ENCODE results near the gene USP3. TPM values are rescaled to one million over a fixed set of nuclear protein-coding genes. Genes with fewer than 3 reads are reported as not detected.

Gene USP3
- polyA plus RNA-seq, 4 donors: 24.7 to 36.1 (median 28.9) TPM

DNA sequence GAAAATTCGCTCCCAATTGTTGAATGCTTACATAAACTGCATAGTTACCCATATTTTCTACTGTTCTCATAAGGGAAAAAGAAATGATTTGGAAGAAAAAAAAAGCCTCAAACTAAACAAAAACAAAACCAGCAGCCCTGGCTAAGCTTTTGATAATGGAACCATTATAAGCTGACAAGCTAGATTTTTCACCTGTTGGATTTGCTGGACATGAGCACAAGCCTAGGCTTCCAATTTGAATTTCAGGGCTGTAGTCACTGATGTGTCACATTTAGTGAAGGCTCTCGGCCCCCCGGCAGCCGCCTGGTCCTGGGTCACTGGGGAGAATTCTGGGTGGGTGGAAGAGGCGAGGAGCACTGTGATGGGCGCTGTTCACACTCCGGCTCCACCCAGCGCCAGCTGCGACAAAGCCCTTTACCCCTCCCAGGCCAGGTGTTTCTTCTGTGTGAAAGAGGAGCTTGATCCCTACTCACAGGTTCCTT, 97.4 kb downstream of the USP3 start:
- no peak for FAIRE-seq
- H3K4me1 ChIP-seq (ENCODE audit: control insufficient read depth in 3 of 3, insufficient read depth in 2 of 3, low read depth in 1 of 3, low read length in 2 of 3): peaks cover 2 to 39% (median 7%) of the 10 kb centered on the region in 3 donors
- no peaks in the 10 kb centered on the region for H3K9me3 ChIP-seq (ENCODE audit: control insufficient read depth in 2 of 2, insufficient read depth in 1 of 2, low read depth in 1 of 2, low read length in 1 of 2)
- peak overlapping the region in 2 of 3 donors; percentile 83 for H3K4me3 ChIP-seq (ENCODE audit: low read depth in 1 of 3, low read length in 3 of 3)
- H3K27me3 ChIP-seq (ENCODE audit: control insufficient read depth in 3 of 3, insufficient read depth in 3 of 3, low read length in 3 of 3): no peaks in the 10 kb centered on the region
- H3K36me3 ChIP-seq (ENCODE audit: control insufficient read depth in 3 of 3, insufficient read depth in 2 of 3, low read depth in 1 of 3, low read length in 3 of 3): peaks cover 0 to 18% (median 0%) of the 10 kb centered on the region in 3 donors
- DNase-seq: peak; percentile 73 to 78
- peak overlapping the region; percentile 74 to 96 (median 91) for H3K27ac ChIP-seq (ENCODE audit: low read depth in 1 of 3, low read length in 2 of 3)
- 4 to 28% (median 13%) methylated on average over 9 of the region's 9 CpGs for WGBS, 3 donors

DNA sequence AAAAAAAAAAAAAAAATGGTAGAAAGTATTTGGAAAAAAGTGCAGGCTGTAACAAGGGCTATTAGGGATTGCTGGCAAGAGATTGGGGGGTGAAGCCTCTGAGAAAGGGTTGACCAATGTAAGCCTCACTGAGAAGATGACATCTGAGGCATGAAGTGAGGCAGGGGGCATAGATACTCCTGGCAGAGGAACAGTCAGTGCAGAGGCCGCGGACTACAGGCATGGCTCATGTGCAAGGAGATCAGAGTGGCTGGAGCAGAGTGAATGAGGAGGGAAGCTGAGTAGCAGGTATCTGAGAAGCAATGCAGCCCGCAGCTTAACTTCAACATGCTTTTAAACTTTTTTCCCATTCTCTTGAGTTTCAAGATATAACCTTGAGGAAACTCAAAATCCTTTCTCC, 98.2 kb downstream of the USP3 start:
- Histone ChIP-seq H3K27ac (ENCODE audit: low read depth in 1 of 3, low read length in 2 of 3) (no peak overlapping the region), H3K27me3 (ENCODE audit: control insufficient read depth in 3 of 3, insufficient read depth in 3 of 3, low read length in 3 of 3) (no peaks in the 10 kb centered on the region), H3K4me3 (ENCODE audit: low read depth in 1 of 3, low read length in 3 of 3) (no peak overlapping the region), H3K9me3 (ENCODE audit: control insufficient read depth in 2 of 2, insufficient read depth in 1 of 2, low read depth in 1 of 2, low read length in 1 of 2) (no peaks in the 10 kb centered on the region), H3K4me1 (ENCODE audit: control insufficient read depth in 3 of 3, insufficient read depth in 2 of 3, low read depth in 1 of 3, low read length in 2 of 3) (peaks cover 2 to 30% (median 5%) of the 10 kb centered on the region in 3 donors), H3K36me3 (ENCODE audit: control insufficient read depth in 3 of 3, insufficient read depth in 2 of 3, low read depth in 1 of 3, low read length in 3 of 3) (peaks cover 0 to 26% (median 1%) of the 10 kb centered on the region in 3 donors)
- no peak for FAIRE-seq
- DNase-seq: no peak
- WGBS, 3 donors: 68 to 90% (median 83%) methylated on average over 3 of the region's 3 CpGs

DNA sequence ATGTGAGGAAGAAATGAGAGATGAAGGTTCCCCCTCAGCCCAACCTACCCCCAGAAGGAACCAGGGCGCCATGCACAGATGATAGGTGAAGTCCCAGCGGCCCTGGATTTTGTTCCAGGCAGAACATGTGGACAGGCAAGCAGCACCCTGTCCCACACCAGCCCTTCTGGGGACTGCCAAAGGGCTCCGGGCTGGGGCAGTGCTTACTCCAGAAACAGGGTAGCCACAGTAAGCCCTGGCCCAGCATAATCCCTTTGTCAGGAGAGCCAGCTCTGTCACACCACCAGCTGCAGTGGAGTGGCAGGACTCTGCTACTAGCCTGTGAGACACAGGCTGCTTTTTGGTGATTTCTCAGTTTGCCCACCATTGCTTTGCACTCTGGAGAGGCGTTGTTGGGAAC, 99.1 kb downstream of the USP3 start:
- H3K4me1 ChIP-seq (ENCODE audit: control insufficient read depth in 3 of 3, insufficient read depth in 2 of 3, low read depth in 1 of 3, low read length in 2 of 3): peaks cover 0 to 21% (median 2%) of the 10 kb centered on the region in 3 donors
- H3K27me3 ChIP-seq (ENCODE audit: control insufficient read depth in 3 of 3, insufficient read depth in 3 of 3, low read length in 3 of 3): no peaks in the 10 kb centered on the region
- WGBS, 3 donors: 89 to 91% (median 91%) methylated on average over 2 to 4 of the region's 4 CpGs
- H3K36me3 ChIP-seq (ENCODE audit: control insufficient read depth in 3 of 3, insufficient read depth in 2 of 3, low read depth in 1 of 3, low read length in 3 of 3): peaks cover 0 to 35% (median 2%) of the 10 kb centered on the region in 3 donors
- no peak overlapping the region for H3K4me3 ChIP-seq (ENCODE audit: low read depth in 1 of 3, low read length in 3 of 3)
- DNase-seq: no peak
- FAIRE-seq: no peak
- no peak overlapping the region for H3K27ac ChIP-seq (ENCODE audit: low read depth in 1 of 3, low read length in 2 of 3)
- no peaks in the 10 kb centered on the region for H3K9me3 ChIP-seq (ENCODE audit: control insufficient read depth in 2 of 2, insufficient read depth in 1 of 2, low read depth in 1 of 2, low read length in 1 of 2)

DNA sequence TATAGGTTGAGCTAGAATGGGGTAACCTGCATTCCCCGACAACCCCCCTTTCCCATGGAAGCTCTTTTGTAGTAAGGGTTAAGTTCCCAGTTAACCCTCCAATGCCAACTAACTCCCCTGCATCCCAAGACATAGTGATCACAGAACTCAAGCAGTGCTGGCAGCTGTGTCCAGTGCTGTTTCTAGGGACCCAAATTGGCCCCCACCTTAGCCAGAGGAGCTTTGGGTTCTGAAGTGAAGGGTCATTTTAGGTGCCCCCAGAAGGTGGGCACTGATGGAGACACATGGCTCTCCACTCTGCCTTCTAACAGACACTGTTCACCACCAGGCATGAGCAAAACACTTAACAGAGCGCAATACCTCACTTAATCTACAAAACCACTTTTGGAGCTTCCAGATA, 99.9 kb downstream of the USP3 start:
- H3K4me3 ChIP-seq (ENCODE audit: low read depth in 1 of 3, low read length in 3 of 3): no peak overlapping the region
- H3K9me3 ChIP-seq (ENCODE audit: control insufficient read depth in 2 of 2, insufficient read depth in 1 of 2, low read depth in 1 of 2, low read length in 1 of 2): no peaks in the 10 kb centered on the region
- H3K27me3 ChIP-seq (ENCODE audit: control insufficient read depth in 3 of 3, insufficient read depth in 3 of 3, low read length in 3 of 3): no peaks in the 10 kb centered on the region
- no peak overlapping the region for H3K27ac ChIP-seq (ENCODE audit: low read depth in 1 of 3, low read length in 2 of 3)
- 98 to 100% (median 98%) methylated on average over 2 of the region's 2 CpGs for WGBS, 3 donors
- DNase-seq (no peak), FAIRE-seq (no peak)
- H3K4me1 ChIP-seq (ENCODE audit: control insufficient read depth in 3 of 3, insufficient read depth in 2 of 3, low read depth in 1 of 3, low read length in 2 of 3): peaks cover 0 to 14% (median 2%) of the 10 kb centered on the region in 3 donors
- peaks cover 0 to 40% (median 6%) of the 10 kb centered on the region in 3 donors for H3K36me3 ChIP-seq (ENCODE audit: control insufficient read depth in 3 of 3, insufficient read depth in 2 of 3, low read depth in 1 of 3, low read length in 3 of 3)

DNA sequence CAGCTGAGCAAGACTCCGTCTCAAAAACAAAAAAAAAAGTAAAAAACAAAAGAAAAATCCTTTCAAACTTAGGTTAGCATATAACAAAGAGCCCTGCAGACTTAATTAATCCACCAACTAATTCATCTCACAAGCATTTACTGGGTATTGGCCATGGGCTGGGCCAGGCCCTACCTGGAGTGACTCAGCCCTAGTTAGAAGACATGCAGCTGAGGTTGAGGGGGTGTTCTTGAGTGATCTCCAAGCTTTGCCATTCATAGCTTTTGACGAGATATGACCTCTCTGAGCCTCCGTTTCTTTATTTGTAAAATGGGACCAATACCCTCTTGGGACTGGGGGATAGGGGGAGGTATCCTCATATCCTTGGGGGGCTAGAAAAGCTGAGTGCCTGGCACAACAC, 100.6 kb downstream of the USP3 start:
- peaks cover 0 to 44% (median 6%) of the 10 kb centered on the region in 3 donors for H3K36me3 ChIP-seq (ENCODE audit: control insufficient read depth in 3 of 3, insufficient read depth in 2 of 3, low read depth in 1 of 3, low read length in 3 of 3)
- H3K27ac ChIP-seq (ENCODE audit: low read depth in 1 of 3, low read length in 2 of 3): peak overlapping the region in 1 of 3 donors; percentile 7
- FAIRE-seq (no peak), DNase-seq (no peak)
- no peaks in the 10 kb centered on the region for H3K27me3 ChIP-seq (ENCODE audit: control insufficient read depth in 3 of 3, insufficient read depth in 3 of 3, low read length in 3 of 3)
- 94 to 98% (median 94%) methylated on average over 3 of the region's 3 CpGs for WGBS, 3 donors
- H3K4me3 ChIP-seq (ENCODE audit: low read depth in 1 of 3, low read length in 3 of 3): no peak overlapping the region
- H3K4me1 ChIP-seq (ENCODE audit: control insufficient read depth in 3 of 3, insufficient read depth in 2 of 3, low read depth in 1 of 3, low read length in 2 of 3): peaks cover 0 to 8% (median 2%) of the 10 kb centered on the region in 3 donors
- H3K9me3 ChIP-seq (ENCODE audit: control insufficient read depth in 2 of 2, insufficient read depth in 1 of 2, low read depth in 1 of 2, low read length in 1 of 2): no peaks in the 10 kb centered on the region

DNA sequence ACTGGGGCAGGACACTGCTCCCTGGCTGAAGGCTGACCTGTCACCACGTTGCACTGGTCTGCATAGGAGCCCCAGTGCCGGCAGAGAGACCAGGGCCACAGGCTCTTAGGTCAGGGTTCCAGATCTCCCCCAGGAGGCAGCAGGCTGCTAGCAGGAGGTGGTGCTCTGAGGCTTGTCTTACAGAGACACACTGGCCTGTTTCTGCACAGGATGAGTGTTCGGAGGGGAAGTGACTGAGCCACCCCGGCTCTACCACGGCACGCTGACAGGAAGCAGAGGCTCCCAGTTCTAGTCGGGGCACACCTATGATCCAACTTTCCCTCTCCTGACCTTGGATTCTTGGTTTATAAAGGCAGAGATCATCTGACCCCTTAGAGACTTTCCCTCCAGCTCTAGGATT, 101.4 kb downstream of the USP3 start:
- no peak overlapping the region for H3K4me3 ChIP-seq (ENCODE audit: low read depth in 1 of 3, low read length in 3 of 3)
- WGBS, 3 donors: 63 to 79% (median 65%) methylated on average over 7 of the region's 7 CpGs
- peaks cover 0 to 47% (median 6%) of the 10 kb centered on the region in 3 donors for H3K36me3 ChIP-seq (ENCODE audit: control insufficient read depth in 3 of 3, insufficient read depth in 2 of 3, low read depth in 1 of 3, low read length in 3 of 3)
- H3K4me1 ChIP-seq (ENCODE audit: control insufficient read depth in 3 of 3, insufficient read depth in 2 of 3, low read depth in 1 of 3, low read length in 2 of 3): peaks cover 2 to 12% (median 2%) of the 10 kb centered on the region in 3 donors
- H3K27me3 ChIP-seq (ENCODE audit: control insufficient read depth in 3 of 3, insufficient read depth in 3 of 3, low read length in 3 of 3): no peaks in the 10 kb centered on the region
- H3K27ac ChIP-seq (ENCODE audit: low read depth in 1 of 3, low read length in 2 of 3): peak overlapping the region in 2 of 3 donors; percentile 3 to 51
- no peaks in the 10 kb centered on the region for H3K9me3 ChIP-seq (ENCODE audit: control insufficient read depth in 2 of 2, insufficient read depth in 1 of 2, low read depth in 1 of 2, low read length in 1 of 2)
- DNase-seq (peak in 1 of 2 donors; percentile 41), FAIRE-seq (no peak)

DNA sequence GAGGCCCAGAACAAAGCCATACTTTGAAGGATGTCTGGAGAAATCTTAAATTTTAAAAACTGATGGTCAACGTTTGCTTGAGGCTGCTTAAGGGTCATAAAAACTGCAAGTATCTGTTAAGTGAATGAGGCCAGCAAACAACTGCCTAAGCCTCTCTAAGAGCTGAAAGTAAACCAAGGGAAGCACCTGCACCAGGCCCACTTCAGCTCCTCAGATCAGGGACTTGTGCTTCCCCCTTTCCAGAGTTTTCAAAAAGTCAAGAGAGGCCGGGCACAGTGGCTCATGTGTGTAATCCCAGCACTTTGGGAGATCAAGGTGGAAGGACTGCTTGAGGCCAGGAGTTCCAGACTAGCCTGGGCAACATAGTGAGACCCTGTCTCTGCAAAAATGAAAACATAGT, 101.9 kb downstream of the USP3 start:
- Histone ChIP-seq H3K36me3 (ENCODE audit: control insufficient read depth in 3 of 3, insufficient read depth in 2 of 3, low read depth in 1 of 3, low read length in 3 of 3) (peaks cover 0 to 51% (median 6%) of the 10 kb centered on the region in 3 donors), H3K9me3 (ENCODE audit: control insufficient read depth in 2 of 2, insufficient read depth in 1 of 2, low read depth in 1 of 2, low read length in 1 of 2) (no peaks in the 10 kb centered on the region), H3K27me3 (ENCODE audit: control insufficient read depth in 3 of 3, insufficient read depth in 3 of 3, low read length in 3 of 3) (no peaks in the 10 kb centered on the region), H3K4me1 (ENCODE audit: control insufficient read depth in 3 of 3, insufficient read depth in 2 of 3, low read depth in 1 of 3, low read length in 2 of 3) (peaks cover 2 to 17% (median 3%) of the 10 kb centered on the region in 3 donors), H3K4me3 (ENCODE audit: low read depth in 1 of 3, low read length in 3 of 3) (no peak overlapping the region), H3K27ac (ENCODE audit: low read depth in 1 of 3, low read length in 2 of 3) (peak overlapping the region in 2 of 3 donors; percentile 3 to 51)
- no peak for FAIRE-seq
- DNase-seq: no peak
- WGBS, 3 donors: 27 to 55% (median 42%) methylated on average over 2 of the region's 2 CpGs

DNA sequence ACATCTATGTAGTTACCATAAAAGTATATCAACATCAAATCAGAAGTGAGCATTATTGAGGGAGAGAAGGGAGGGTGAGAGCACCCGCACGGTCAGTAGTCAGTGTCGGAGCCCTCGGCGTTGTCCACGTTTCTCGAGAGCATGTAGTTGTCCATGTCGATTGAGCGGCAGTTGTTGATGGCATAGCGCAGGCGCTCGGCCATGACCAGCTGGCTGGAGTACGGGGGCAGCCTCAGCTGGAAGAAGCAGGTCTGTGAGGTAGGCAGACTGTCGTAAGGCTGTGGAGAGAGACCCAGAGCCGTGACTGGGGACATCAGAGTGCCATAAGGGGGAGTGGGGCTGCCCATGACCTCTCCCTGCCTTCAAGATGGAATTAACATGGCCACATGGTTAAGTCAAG, 104.6 kb downstream of the USP3 start:
- peaks cover 7 to 68% (median 9%) of the 10 kb centered on the region in 3 donors for H3K36me3 ChIP-seq (ENCODE audit: control insufficient read depth in 3 of 3, insufficient read depth in 2 of 3, low read depth in 1 of 3, low read length in 3 of 3)
- DNase-seq (no peak), FAIRE-seq (no peak)
- no peaks in the 10 kb centered on the region for H3K27me3 ChIP-seq (ENCODE audit: control insufficient read depth in 3 of 3, insufficient read depth in 3 of 3, low read length in 3 of 3)
- no peaks in the 10 kb centered on the region for H3K9me3 ChIP-seq (ENCODE audit: control insufficient read depth in 2 of 2, insufficient read depth in 1 of 2, low read depth in 1 of 2, low read length in 1 of 2)
- H3K4me1 ChIP-seq (ENCODE audit: control insufficient read depth in 3 of 3, insufficient read depth in 2 of 3, low read depth in 1 of 3, low read length in 2 of 3): peaks cover 2 to 14% (median 3%) of the 10 kb centered on the region in 3 donors
- 96 to 98% (median 96%) methylated on average over 15 of the region's 15 CpGs for WGBS, 3 donors
- no peak overlapping the region for H3K4me3 ChIP-seq (ENCODE audit: low read depth in 1 of 3, low read length in 3 of 3)
- no peak overlapping the region for H3K27ac ChIP-seq (ENCODE audit: low read depth in 1 of 3, low read length in 2 of 3)

DNA sequence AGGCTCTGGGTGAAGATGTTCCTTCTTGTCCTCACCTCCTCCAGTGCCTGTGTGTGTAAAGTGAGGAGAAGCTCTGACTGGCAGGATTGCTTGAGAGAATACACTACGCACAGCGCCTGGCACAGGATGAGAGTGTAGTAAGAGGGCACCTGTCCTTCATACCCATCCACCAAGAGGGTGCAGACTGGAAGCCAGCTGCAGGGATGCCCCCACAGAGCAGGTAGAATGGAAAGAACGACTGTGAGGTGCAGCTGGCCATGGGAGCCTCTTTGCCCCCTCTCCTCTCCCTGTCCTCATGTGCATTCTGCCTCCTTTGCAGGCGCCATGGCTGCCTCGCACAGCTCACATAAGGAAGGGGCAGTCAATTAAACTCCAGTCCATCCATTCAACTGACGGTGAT, 105.1 kb downstream of the USP3 start:
- Histone ChIP-seq H3K4me1 (ENCODE audit: control insufficient read depth in 3 of 3, insufficient read depth in 2 of 3, low read depth in 1 of 3, low read length in 2 of 3) (peaks cover 2 to 14% (median 3%) of the 10 kb centered on the region in 3 donors), H3K9me3 (ENCODE audit: control insufficient read depth in 2 of 2, insufficient read depth in 1 of 2, low read depth in 1 of 2, low read length in 1 of 2) (no peaks in the 10 kb centered on the region), H3K27me3 (ENCODE audit: control insufficient read depth in 3 of 3, insufficient read depth in 3 of 3, low read length in 3 of 3) (no peaks in the 10 kb centered on the region), H3K27ac (ENCODE audit: low read depth in 1 of 3, low read length in 2 of 3) (no peak overlapping the region), H3K4me3 (ENCODE audit: low read depth in 1 of 3, low read length in 3 of 3) (no peak overlapping the region), H3K36me3 (ENCODE audit: control insufficient read depth in 3 of 3, insufficient read depth in 2 of 3, low read depth in 1 of 3, low read length in 3 of 3) (peaks cover 7 to 70% (median 9%) of the 10 kb centered on the region in 3 donors)
- 86 to 91% (median 89%) methylated on average over 6 of the region's 6 CpGs for WGBS, 3 donors
- DNase-seq (no peak), FAIRE-seq (no peak)
